ENCODE measurements around the gene ADAMTS2. TPM values are rescaled to one million over a fixed set of nuclear protein-coding genes. Genes with fewer than 3 reads are reported as not detected.

ADAMTS2 gene
- total and polyA plus RNA-seq, 2 of the 8 experiments (the other 6 are each of a cell fraction or from before 2014, with no cell fraction given) = 6.6 to 7.3 TPM

DNA sequence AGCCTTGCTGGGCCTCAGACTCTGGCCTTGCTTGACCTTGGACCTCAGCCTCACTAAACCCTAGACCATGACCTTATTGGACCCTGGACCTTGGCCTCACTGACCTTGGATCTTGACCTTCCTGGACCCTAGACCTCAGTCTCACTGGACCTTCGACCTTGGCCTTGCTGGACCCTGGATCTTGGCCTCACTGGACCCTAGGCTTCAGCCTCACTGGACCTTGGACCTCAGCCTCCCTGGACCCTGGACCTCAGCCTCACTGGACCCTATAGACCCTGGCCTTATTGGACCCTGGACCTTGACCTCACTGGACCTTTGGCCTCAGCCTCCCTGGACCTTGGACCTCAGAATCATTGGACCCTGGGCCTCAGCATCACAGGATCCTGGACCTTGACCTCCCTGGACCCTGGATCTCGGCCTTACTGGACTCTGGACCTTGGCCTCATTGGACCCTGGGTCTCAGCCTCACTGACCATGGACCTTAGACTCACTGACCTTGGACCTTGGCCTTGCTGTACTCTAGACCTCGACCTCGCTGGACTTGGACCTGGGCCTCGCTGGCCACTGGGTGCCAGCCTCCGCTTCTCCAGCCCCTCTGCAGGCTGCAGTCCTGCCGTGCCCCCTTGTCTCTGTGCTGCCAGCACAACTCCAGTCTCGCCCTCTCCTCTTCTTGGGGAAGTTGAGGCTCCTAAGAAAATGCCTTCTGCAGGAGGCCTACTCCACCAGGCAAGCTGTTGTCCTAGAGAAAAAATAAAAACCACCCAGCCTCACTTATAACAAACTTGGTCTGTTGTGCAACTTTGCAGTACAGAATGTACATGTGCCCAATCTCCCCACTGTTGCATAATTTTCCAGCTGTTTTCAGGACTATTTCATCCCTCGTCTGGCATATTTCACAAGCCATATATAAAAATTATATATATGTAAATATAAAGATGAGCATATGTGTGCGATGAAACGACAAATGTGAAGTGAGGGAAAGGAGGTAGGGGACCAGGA is 11.0 kb upstream of the ADAMTS2 start:
- H3K14ac ChIP-seq (ENCODE audit: insufficient read length) = no peak overlapping the region
- no peak overlapping the region for H3K27ac ChIP-seq (ENCODE audit: low read depth, low read length)
- no peak overlapping the region for H4K5ac ChIP-seq (ENCODE audit: insufficient read length, low read depth, low read length)
- H3K4ac ChIP-seq (replicated peaks; ENCODE audit: insufficient read length, low read depth, low read length) = no peak overlapping the region
- H3K27me3 ChIP-seq (replicated peaks in 1 of 4; ENCODE audit: control insufficient read depth in 3 of 4, extremely low read depth in 1 of 4, insufficient read depth in 3 of 4, low read length in 3 of 4) = no peaks in the 10 kb centered on the region; a peak in 1 of 7 replicates
- H3K4me1 ChIP-seq (replicated peaks in 1 of 4; ENCODE audit: control insufficient read depth in 3 of 4, insufficient read depth in 4 of 4, low read length in 3 of 4) = no peaks in the 10 kb centered on the region
- no peak overlapping the region for H3K18ac ChIP-seq (ENCODE audit: extremely low read depth, low read length)
- no peak for DNase-seq (ENCODE audit: low read depth in 1 of 2, low spot score in 2 of 2)
- 0 out of 2 replicates have a peak overlapping the region, but pooled peaks have one; percentile 49 for H2AK5ac ChIP-seq (ENCODE audit: low read depth, low read length)
- no peak overlapping the region for H4K8ac ChIP-seq (ENCODE audit: extremely low read depth, insufficient read depth, low read length)
- no peak overlapping the region for H3K4me2 ChIP-seq (ENCODE audit: insufficient read depth in 1 of 2, low read depth in 2 of 2, low read length in 2 of 2)
- H3K9ac ChIP-seq (replicated peaks in 1 of 4; ENCODE audit: extremely low read depth in 1 of 4, low read depth in 3 of 4, low read length in 3 of 4) = no peak overlapping the region
- peak overlapping the region; percentile 92 for H2BK15ac ChIP-seq (ENCODE audit: low read length)
- H3K79me2 ChIP-seq (ENCODE audit: control insufficient read depth in 1 of 2, insufficient read depth in 2 of 2, low read length in 2 of 2) = no peaks in the 10 kb centered on the region
- H3K23ac ChIP-seq (ENCODE audit: insufficient read length) = no peak overlapping the region
- 0 out of 2 replicates have a peak overlapping the region, but pooled peaks have one; percentile 39 for H2BK12ac ChIP-seq (ENCODE audit: low read depth, low read length)
- no peaks in the 10 kb centered on the region for H3K79me1 ChIP-seq (ENCODE audit: low read depth, low read length)
- H2BK5ac ChIP-seq (ENCODE audit: low read depth, low read length) = peak overlapping the region; percentile 39; the same call in 1 of the 2 replicates
- H4K91ac ChIP-seq (replicated peaks; ENCODE audit: insufficient read length, low read length) = no peak overlapping the region
- no peak overlapping the region for H3K4me3 ChIP-seq (ENCODE audit: extremely low read depth in 1 of 4, insufficient read depth in 2 of 4, low read depth in 3 of 4, low read length in 4 of 4)
- no peaks in the 10 kb centered on the region for H4K20me1 ChIP-seq (replicated peaks in 1 of 2; ENCODE audit: control insufficient read depth in 1 of 2, insufficient read depth in 2 of 2, low read length in 2 of 2)
- no peak overlapping the region for H3K56ac ChIP-seq (replicated peaks; ENCODE audit: insufficient read length, low read depth, low read length)
- no peak for FAIRE-seq
- H3K36me3 ChIP-seq (ENCODE audit: control insufficient read depth in 2 of 4, insufficient read depth in 4 of 4, low read length in 3 of 4) = no peaks in the 10 kb centered on the region
- H2AFZ ChIP-seq (ENCODE audit: low read length) = no peak overlapping the region
- ChIA-PET CTCF (ENCODE audit: partially characterized antibody) (no interaction called here), POLR2A (ENCODE audit: partially characterized antibody) (no interaction called here)
- no peaks in the 10 kb centered on the region for H3K23me2 ChIP-seq (ENCODE audit: low read depth, low read length)
- H2BK20ac ChIP-seq (ENCODE audit: low read length) = no peak overlapping the region
- H2BK120ac ChIP-seq (replicated peaks; ENCODE audit: low read depth, low read length) = no peak overlapping the region
- H3K9me3 ChIP-seq (ENCODE audit: insufficient read depth in 2 of 2, low read depth in 1 of 2, low read length in 1 of 2) = no peaks in the 10 kb centered on the region
- 89% methylated on average over 11 of the region's 11 CpGs; no CpG with 5 or more reads in 1 of the 2 experiments for WGBS, 2 experiments (ENCODE audit: extremely low coverage in 1 of 2, insufficient coverage in 1 of 2, insufficient read length in 1 of 2, insufficient replicate concordance in 2 of 2, low coverage in 1 of 2, low lambda C conversion rate in 2 of 2, missing lambda C conversion rate in 1 of 2)
- TF ChIP-seq CBX5 (IDR thresholded peaks at IDR 0.05; ENCODE audit: low read depth, low read length) (no peak), PHF8 (conservative IDR thresholded peaks at IDR 0.05; ENCODE audit: low read depth, low read length) (no peak), TEAD4 (IDR thresholded peaks at IDR 0.05; ENCODE audit: low read depth, low read length) (no peak), TBP (IDR thresholded peaks at IDR 0.05; ENCODE audit: low read depth, low read length) (no peak), CEBPB (IDR thresholded peaks at IDR 0.05; ENCODE audit: low read depth, low read length) (no peak), SIX5 (IDR thresholded peaks at IDR 0.05; ENCODE audit: low read depth, low read length) (no peak), EP300 (IDR thresholded peaks at IDR 0.05; ENCODE audit: borderline replicate concordance in 1 of 2, low read depth in 2 of 2, low read length in 2 of 2) (no peak), CHD1 (IDR thresholded peaks at IDR 0.05; ENCODE audit: low read depth, low read length) (no peak), ZNF274 (IDR thresholded peaks at IDR 0.05; ENCODE audit: borderline replicate concordance, extremely low read depth, low read length) (no peak), SIRT6 (IDR thresholded peaks at IDR 0.05; ENCODE audit: low read length) (no peak)
- TF ChIP-seq, protein P1, sequence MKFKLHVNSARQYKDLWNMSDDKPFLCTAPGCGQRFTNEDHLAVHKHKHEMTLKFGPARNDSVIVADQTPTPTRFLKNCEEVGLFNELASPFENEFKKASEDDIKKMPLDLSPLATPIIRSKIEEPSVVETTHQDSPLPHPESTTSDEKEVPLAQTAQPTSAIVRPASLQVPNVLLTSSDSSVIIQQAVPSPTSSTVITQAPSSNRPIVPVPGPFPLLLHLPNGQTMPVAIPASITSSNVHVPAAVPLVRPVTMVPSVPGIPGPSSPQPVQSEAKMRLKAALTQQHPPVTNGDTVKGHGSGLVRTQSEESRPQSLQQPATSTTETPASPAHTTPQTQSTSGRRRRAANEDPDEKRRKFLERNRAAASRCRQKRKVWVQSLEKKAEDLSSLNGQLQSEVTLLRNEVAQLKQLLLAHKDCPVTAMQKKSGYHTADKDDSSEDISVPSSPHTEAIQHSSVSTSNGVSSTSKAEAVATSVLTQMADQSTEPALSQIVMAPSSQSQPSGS (IDR thresholded peaks at IDR 0.05; ENCODE audit: low read length) = no peak
